ENCODE results near the gene NPAS1. TPM values are rescaled to one million over a fixed set of nuclear protein-coding genes. Genes with fewer than 3 reads are reported as not detected.
"Not testable (repeated sequence)": the region's sequence is repeated elsewhere in the genome, so short reads cannot be mapped to it uniquely, and the experiment has no call there.

The NPAS1 gene
- total RNA-seq, 1 donor from 2014 or later, result 1.7 TPM

- no peak for DNase-seq
- Mint-ChIP-seq H3K4me3 (ENCODE audit: unreplicated experiment) (no peak overlapping the region), H3K27me3 (ENCODE audit: unreplicated experiment) (peaks cover 29% of the 10 kb centered on the region), H3K4me1 (ENCODE audit: low read depth, unreplicated experiment) (peaks cover 12% of the 10 kb centered on the region), H3K9me3 (ENCODE audit: unreplicated experiment) (peaks cover 34% of the 10 kb centered on the region), H3K36me3 (ENCODE audit: unreplicated experiment) (peaks cover 16% of the 10 kb centered on the region), H3K27ac (ENCODE audit: unreplicated experiment) (no peak overlapping the region)
- no peak for TF ChIP-seq CTCF (IDR thresholded peaks at IDR 0.05; ENCODE audit: partially characterized antibody, unreplicated experiment)
Measured at GRCh38 chr19:47005164-47005641, 14.4 kb upstream of the NPAS1 start.

- no peak for DNase-seq
- peak overlapping the region; percentile 54 for H3K27ac Mint-ChIP-seq (ENCODE audit: unreplicated experiment)
Measured at GRCh38 chr19:47005873-47006272, 13.8 kb upstream of the NPAS1 start.

GRCh38 chr19:47006496-47006895, 13.1 kb upstream of the NPAS1 start:
- no peak for DNase-seq
- peaks cover 26% of the 10 kb centered on the region for H3K9me3 Mint-ChIP-seq (ENCODE audit: unreplicated experiment)
- peaks cover 16% of the 10 kb centered on the region for H3K36me3 Mint-ChIP-seq (ENCODE audit: unreplicated experiment)
- peaks cover 15% of the 10 kb centered on the region for H3K4me1 Mint-ChIP-seq (ENCODE audit: low read depth, unreplicated experiment)
- peaks cover 24% of the 10 kb centered on the region for H3K27me3 Mint-ChIP-seq (ENCODE audit: unreplicated experiment)
- H3K27ac Mint-ChIP-seq (ENCODE audit: unreplicated experiment), result peak overlapping the region; percentile 13
- TF ChIP-seq CTCF (IDR thresholded peaks at IDR 0.05; ENCODE audit: partially characterized antibody, unreplicated experiment), result no peak
- no peak overlapping the region for H3K4me3 Mint-ChIP-seq (ENCODE audit: unreplicated experiment)

More at GRCh38 chr19:47005873-47006272, 13.8 kb upstream of the NPAS1 start:
- H3K4me3 Mint-ChIP-seq (ENCODE audit: unreplicated experiment), result peak overlapping the region; percentile 3
- TF ChIP-seq CTCF (IDR thresholded peaks at IDR 0.05; ENCODE audit: partially characterized antibody, unreplicated experiment), result no peak
- peaks cover 29% of the 10 kb centered on the region for H3K27me3 Mint-ChIP-seq (ENCODE audit: unreplicated experiment)
- peaks cover 14% of the 10 kb centered on the region for H3K4me1 Mint-ChIP-seq (ENCODE audit: low read depth, unreplicated experiment)
- H3K36me3 Mint-ChIP-seq (ENCODE audit: unreplicated experiment), result peaks cover 16% of the 10 kb centered on the region
- H3K9me3 Mint-ChIP-seq (ENCODE audit: unreplicated experiment), result peaks cover 31% of the 10 kb centered on the region

- not testable (repeated sequence) for DNase-seq; H3K4me3 Mint-ChIP-seq (ENCODE audit: unreplicated experiment)
- H3K4me1 Mint-ChIP-seq (ENCODE audit: low read depth, unreplicated experiment), result peaks cover 13% of the 10 kb centered on the region
- peaks cover 15% of the 10 kb centered on the region for H3K36me3 Mint-ChIP-seq (ENCODE audit: unreplicated experiment)
- H3K9me3 Mint-ChIP-seq (ENCODE audit: unreplicated experiment), result peaks cover 23% of the 10 kb centered on the region
- peak overlapping the region; percentile 72 for H3K27ac Mint-ChIP-seq (ENCODE audit: unreplicated experiment)
- H3K27me3 Mint-ChIP-seq (ENCODE audit: unreplicated experiment), result peaks cover 20% of the 10 kb centered on the region
Measured at GRCh38 chr19:47010549-47010948, 9.1 kb upstream of the NPAS1 start.

- peaks cover 11% of the 10 kb centered on the region for H3K36me3 Mint-ChIP-seq (ENCODE audit: unreplicated experiment)
- peak overlapping the region; percentile 4 for H3K4me3 Mint-ChIP-seq (ENCODE audit: unreplicated experiment)
- peaks cover 18% of the 10 kb centered on the region for H3K27me3 Mint-ChIP-seq (ENCODE audit: unreplicated experiment)
- peaks cover 9% of the 10 kb centered on the region for H3K4me1 Mint-ChIP-seq (ENCODE audit: low read depth, unreplicated experiment)
- no peak for TF ChIP-seq CTCF (IDR thresholded peaks at IDR 0.05; ENCODE audit: partially characterized antibody, unreplicated experiment)
- peaks cover 16% of the 10 kb centered on the region for H3K9me3 Mint-ChIP-seq (ENCODE audit: unreplicated experiment)
- no peak overlapping the region for H3K27ac Mint-ChIP-seq (ENCODE audit: unreplicated experiment)
- no peak for DNase-seq
Measured at GRCh38 chr19:47012617-47013016, 7.0 kb upstream of the NPAS1 start.
